ENCODE results near the gene ASPN. TPM values are rescaled to one million over a fixed set of nuclear protein-coding genes. Genes with fewer than 3 reads are reported as not detected.

The ASPN gene
- total RNA-seq, 2 experiments from 2014 or later, result not detected

DNA sequence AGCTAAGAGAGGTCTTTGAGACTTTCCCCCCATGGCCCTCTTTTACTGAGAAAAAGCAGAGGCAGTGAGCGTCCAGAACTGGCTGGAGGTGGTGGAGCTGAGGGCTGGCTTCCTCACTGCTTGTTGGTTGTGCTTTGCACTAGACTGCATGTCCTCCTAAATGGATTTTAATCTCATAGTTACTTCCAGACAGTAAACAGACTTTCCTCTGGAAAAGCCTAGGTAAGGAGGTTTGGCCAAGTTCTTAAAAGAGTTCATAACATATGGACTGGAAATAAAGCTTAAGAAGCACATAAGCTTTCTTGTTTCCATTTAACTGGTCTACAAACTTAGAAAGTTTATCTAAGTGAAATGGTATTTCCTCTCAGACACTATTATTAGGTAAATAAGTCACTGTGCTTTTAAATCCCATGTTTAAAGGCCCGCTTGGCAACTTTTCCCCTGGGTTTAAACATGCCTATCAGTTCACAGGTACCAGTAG is 2.0 kb downstream of the ASPN start:
- CTCF ChIA-PET, result no interaction called here
- H3K9me3 Mint-ChIP-seq, result no peaks in the 10 kb centered on the region
- DNase-seq, result no peak
- H3K4me1 Mint-ChIP-seq, result peaks cover 6% of the 10 kb centered on the region
- no peaks in the 10 kb centered on the region for H3K27me3 Mint-ChIP-seq
- H3K27ac Mint-ChIP-seq, result no peak overlapping the region
- H3K36me3 Mint-ChIP-seq (ENCODE audit: low read depth), result no peaks in the 10 kb centered on the region
- H3K4me3 Mint-ChIP-seq, result no peak overlapping the region
- POLR2A ChIA-PET, result no interaction called here

GRCh38 chr9:92479346-92479745 is 3.0 kb downstream of the ASPN start:
- H3K4me1 Mint-ChIP-seq, result peaks cover 6% of the 10 kb centered on the region
- CTCF ChIA-PET, result no interaction called here
- POLR2A ChIA-PET, result no interaction called here
- no peaks in the 10 kb centered on the region for H3K36me3 Mint-ChIP-seq (ENCODE audit: low read depth)
- no peak for DNase-seq
- H3K27me3 Mint-ChIP-seq, result no peaks in the 10 kb centered on the region
- H3K27ac Mint-ChIP-seq, result no peak overlapping the region
- no peaks in the 10 kb centered on the region for H3K9me3 Mint-ChIP-seq
- H3K4me3 Mint-ChIP-seq, result no peak overlapping the region

DNA sequence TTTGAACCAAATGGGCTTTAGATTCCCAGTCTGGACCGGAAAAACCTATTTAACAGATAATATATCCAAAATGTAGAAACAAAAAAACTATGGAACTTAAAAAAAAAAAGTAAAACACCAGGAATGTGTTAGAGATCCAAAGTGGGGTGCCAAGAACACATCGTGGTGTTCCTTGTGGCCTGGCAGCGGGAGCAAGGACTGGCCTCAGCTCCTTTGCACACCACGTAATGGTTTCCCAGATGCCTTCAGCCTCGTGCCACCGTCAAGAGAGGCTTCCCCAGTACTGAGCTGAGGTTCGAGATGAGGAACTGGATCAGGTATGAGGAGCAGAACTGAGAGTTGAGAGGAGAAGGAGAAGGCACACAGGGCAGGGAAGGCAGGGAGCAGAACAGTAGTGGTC is 3.5 kb downstream of the ASPN start:
- no peak for DNase-seq
- ChIA-PET POLR2A (no interaction called here), CTCF (no interaction called here)
- Mint-ChIP-seq H3K9me3 (no peaks in the 10 kb centered on the region), H3K4me1 (peaks cover 6% of the 10 kb centered on the region), H3K27me3 (no peaks in the 10 kb centered on the region), H3K4me3 (no peak overlapping the region), H3K27ac (no peak overlapping the region), H3K36me3 (ENCODE audit: low read depth) (no peaks in the 10 kb centered on the region)

GRCh38 chr9:92476962-92477361 is 5.3 kb downstream of the ASPN start:
- H3K4me3 Mint-ChIP-seq, result no peak overlapping the region
- ChIA-PET POLR2A (no interaction called here), CTCF (no interaction called here)
- H3K4me1 Mint-ChIP-seq, result peaks cover 6% of the 10 kb centered on the region
- H3K9me3 Mint-ChIP-seq, result no peaks in the 10 kb centered on the region
- H3K27me3 Mint-ChIP-seq, result no peaks in the 10 kb centered on the region
- no peaks in the 10 kb centered on the region for H3K36me3 Mint-ChIP-seq (ENCODE audit: low read depth)
- H3K27ac Mint-ChIP-seq, result no peak overlapping the region
- no peak for DNase-seq

- no peaks in the 10 kb centered on the region for H3K9me3 Mint-ChIP-seq
Measured at GRCh38 chr9:92474587-92474986, 7.7 kb downstream of the ASPN start.

DNA sequence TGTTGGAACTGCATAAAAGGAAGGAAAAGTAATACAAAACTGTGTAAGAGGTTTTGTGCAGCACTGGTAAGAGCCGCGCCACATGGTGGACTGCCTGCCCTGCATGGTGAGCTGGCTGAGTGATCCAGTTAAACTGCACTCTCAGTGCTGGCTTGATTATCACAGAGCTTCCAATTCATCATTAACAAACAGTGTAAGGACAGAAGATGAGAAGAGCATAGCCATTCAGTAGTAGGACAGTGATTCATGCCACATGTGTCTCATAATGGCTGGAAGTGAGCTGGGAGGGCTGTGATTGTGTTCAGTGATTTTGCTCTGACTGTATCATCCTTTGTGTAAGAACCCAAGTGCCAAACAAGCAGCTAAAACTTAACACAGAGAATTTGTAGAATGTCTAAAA is 14.1 kb downstream of the ASPN start:
- Mint-ChIP-seq H3K27me3 (no peaks in the 10 kb centered on the region), H3K9me3 (no peaks in the 10 kb centered on the region), H3K4me1 (no peaks in the 10 kb centered on the region), H3K27ac (no peak overlapping the region), H3K4me3 (no peak overlapping the region), H3K36me3 (ENCODE audit: low read depth) (no peaks in the 10 kb centered on the region)
- no peak for DNase-seq
- POLR2A ChIA-PET, result no interaction called here
- CTCF ChIA-PET, result no interaction called here

More at GRCh38 chr9:92474587-92474986, 7.7 kb downstream of the ASPN start:
- H3K4me1 Mint-ChIP-seq, result no peaks in the 10 kb centered on the region
- H3K4me3 Mint-ChIP-seq, result no peak overlapping the region
- no peaks in the 10 kb centered on the region for H3K27me3 Mint-ChIP-seq
- H3K27ac Mint-ChIP-seq, result no peak overlapping the region
- POLR2A ChIA-PET, result no interaction called here
- H3K36me3 Mint-ChIP-seq (ENCODE audit: low read depth), result no peaks in the 10 kb centered on the region
- no peak for DNase-seq
- CTCF ChIA-PET, result no interaction called here

DNA sequence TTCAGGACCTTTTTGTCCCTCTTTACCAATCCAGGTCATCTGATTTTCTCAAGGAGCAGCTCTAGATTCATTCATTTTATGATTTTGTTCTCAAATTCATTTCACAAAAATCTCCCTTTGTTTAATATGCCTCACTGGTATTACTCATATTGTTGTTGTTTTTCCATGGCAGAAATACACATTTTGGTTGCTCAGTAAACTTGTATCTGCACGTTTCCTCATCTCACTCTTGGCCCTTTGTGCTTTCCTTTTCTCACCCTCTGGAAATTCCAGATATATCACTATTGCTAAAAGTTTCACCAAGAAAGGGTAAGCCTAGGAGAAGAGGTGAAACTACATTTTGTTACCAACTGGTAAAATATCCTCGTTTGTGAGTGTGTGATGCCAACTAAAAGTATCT is 14.8 kb downstream of the ASPN start:
- DNase-seq, result no peak
- Mint-ChIP-seq H3K27ac (no peak overlapping the region), H3K9me3 (no peaks in the 10 kb centered on the region), H3K36me3 (ENCODE audit: low read depth) (no peaks in the 10 kb centered on the region), H3K4me3 (no peak overlapping the region), H3K4me1 (no peaks in the 10 kb centered on the region), H3K27me3 (no peaks in the 10 kb centered on the region)
- CTCF ChIA-PET, result no interaction called here
- POLR2A ChIA-PET, result no interaction called here

- H3K27ac Mint-ChIP-seq, result no peak overlapping the region
- no peaks in the 10 kb centered on the region for H3K4me1 Mint-ChIP-seq
- POLR2A ChIA-PET, result no interaction called here
- H3K27me3 Mint-ChIP-seq, result no peaks in the 10 kb centered on the region
- no peaks in the 10 kb centered on the region for H3K9me3 Mint-ChIP-seq
- H3K36me3 Mint-ChIP-seq (ENCODE audit: low read depth), result no peaks in the 10 kb centered on the region
- CTCF ChIA-PET, result interaction anchor here (0.6 kb wide), 1 partner anchor 310 kb away, joined by 3 read pairs; no protein-coding TSS in a partner anchor
- no peak for DNase-seq
- no peak overlapping the region for H3K4me3 Mint-ChIP-seq
Measured at GRCh38 chr9:92467041-92467440, 15.3 kb downstream of the ASPN start.

DNA sequence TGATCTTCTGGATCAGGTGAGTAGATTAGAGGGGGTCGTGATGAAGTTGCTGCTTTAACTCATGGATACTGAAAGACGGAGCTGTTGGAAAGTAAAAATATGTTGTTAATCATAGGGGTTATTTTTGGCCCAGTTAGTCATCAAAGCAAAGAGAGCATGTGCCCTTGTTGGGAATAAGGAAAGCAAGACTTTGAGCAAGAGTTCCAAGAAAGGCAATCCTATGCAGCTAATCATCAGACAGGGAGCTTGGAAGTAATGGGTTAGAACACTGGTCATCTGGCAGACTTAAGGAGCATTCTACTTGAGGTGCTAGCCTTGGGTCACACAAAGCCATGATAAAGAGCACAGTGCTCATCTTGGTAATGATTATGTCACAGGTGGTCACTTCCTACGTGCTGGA is 18.3 kb downstream of the ASPN start:
- H3K9me3 Mint-ChIP-seq, result no peaks in the 10 kb centered on the region
- H3K36me3 Mint-ChIP-seq (ENCODE audit: low read depth), result no peaks in the 10 kb centered on the region
- no peak overlapping the region for H3K27ac Mint-ChIP-seq
- ChIA-PET POLR2A (no interaction called here), CTCF (no interaction called here)
- no peaks in the 10 kb centered on the region for H3K27me3 Mint-ChIP-seq
- no peak overlapping the region for H3K4me3 Mint-ChIP-seq
- DNase-seq, result no peak
- H3K4me1 Mint-ChIP-seq, result no peaks in the 10 kb centered on the region

DNA sequence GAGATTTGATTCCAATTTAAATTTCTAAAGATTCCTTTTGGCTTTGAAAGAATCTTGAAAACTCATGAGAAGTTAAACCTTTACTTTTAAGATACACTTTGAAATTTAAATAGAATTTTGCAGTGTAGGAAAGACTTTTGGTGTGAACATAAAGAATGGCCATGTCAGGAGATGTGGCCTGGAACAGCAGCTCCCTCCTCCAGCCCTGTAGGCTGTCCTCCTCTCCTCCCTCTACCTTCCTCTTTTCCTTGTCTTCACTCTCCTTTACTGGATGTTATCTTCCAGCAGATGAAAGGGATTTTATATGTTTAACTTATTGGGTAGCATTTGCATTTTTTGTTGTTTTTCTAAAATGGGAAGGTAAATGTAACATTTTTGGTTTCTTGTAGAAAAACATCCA is 18.9 kb downstream of the ASPN start:
- Mint-ChIP-seq H3K4me3 (no peak overlapping the region), H3K4me1 (no peaks in the 10 kb centered on the region), H3K9me3 (no peaks in the 10 kb centered on the region), H3K27me3 (no peaks in the 10 kb centered on the region), H3K27ac (no peak overlapping the region), H3K36me3 (ENCODE audit: low read depth) (no peaks in the 10 kb centered on the region)
- ChIA-PET CTCF (no interaction called here), POLR2A (no interaction called here)
- DNase-seq, result no peak

DNA sequence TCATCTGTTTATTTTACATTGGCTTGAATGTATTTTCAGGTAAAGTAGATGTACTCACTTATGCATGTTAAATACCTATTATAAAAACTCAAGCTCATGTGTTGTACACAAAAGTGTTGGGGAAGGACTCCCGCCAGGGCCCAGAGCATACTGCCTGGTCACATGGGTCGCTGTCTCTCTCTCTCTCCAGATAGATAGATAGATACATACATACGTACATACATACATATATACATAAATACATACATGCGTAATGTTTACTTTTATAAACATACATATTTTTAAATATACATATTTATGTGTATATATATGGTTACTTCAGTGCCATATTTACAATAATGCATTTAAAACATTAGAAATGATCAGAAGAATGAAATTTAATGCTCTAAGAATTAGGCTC is 24.7 kb downstream of the ASPN start:
- no peaks in the 10 kb centered on the region for H3K9me3 Mint-ChIP-seq
- ChIA-PET POLR2A (no interaction called here), CTCF (no interaction called here)
- H3K36me3 Mint-ChIP-seq (ENCODE audit: low read depth), result no peaks in the 10 kb centered on the region
- H3K4me1 Mint-ChIP-seq, result no peaks in the 10 kb centered on the region
- no peak for DNase-seq
- no peak overlapping the region for H3K4me3 Mint-ChIP-seq
- H3K27ac Mint-ChIP-seq, result no peak overlapping the region
- H3K27me3 Mint-ChIP-seq, result no peaks in the 10 kb centered on the region

DNA sequence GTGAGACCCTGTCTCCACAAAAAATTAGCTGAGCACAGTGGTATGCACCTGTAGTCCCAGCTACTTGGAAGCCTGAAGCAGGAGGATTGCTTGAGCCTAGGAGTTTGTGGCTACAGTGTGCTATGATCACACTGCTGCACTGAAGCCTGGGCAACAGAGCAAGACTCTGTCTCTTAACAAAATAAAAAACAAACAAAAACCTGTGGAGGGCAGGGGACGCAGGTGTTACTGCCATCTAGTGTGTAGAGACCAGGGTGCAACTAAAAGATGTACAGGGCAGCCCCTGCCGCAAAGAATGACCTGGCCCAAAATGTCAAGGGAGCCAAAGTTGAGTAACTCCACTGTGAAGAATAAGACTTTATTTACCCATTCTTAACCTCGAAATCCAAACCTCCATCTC is 27.1 kb downstream of the ASPN start:
- ChIA-PET POLR2A (no interaction called here), CTCF (no interaction called here)
- DNase-seq, result no peak
- no peak overlapping the region for H3K4me3 Mint-ChIP-seq
- peaks cover 2% of the 10 kb centered on the region for H3K36me3 Mint-ChIP-seq (ENCODE audit: low read depth)
- H3K9me3 Mint-ChIP-seq, result no peaks in the 10 kb centered on the region
- no peak overlapping the region for H3K27ac Mint-ChIP-seq
- no peaks in the 10 kb centered on the region for H3K4me1 Mint-ChIP-seq
- H3K27me3 Mint-ChIP-seq, result no peaks in the 10 kb centered on the region

- no peaks in the 10 kb centered on the region for H3K4me1 Mint-ChIP-seq
- H3K36me3 Mint-ChIP-seq (ENCODE audit: low read depth), result peaks cover 4% of the 10 kb centered on the region
- no peak for DNase-seq
- no peak overlapping the region for H3K4me3 Mint-ChIP-seq
- no peaks in the 10 kb centered on the region for H3K9me3 Mint-ChIP-seq
- ChIA-PET POLR2A (no interaction called here), CTCF (no interaction called here)
- H3K27ac Mint-ChIP-seq, result no peak overlapping the region
- H3K27me3 Mint-ChIP-seq, result no peaks in the 10 kb centered on the region
Measured at GRCh38 chr9:92446536-92446935, 35.8 kb downstream of the ASPN start.

GRCh38 chr9:92444841-92445240 is 37.5 kb downstream of the ASPN start:
- ChIA-PET POLR2A (no interaction called here), CTCF (no interaction called here)
- no peaks in the 10 kb centered on the region for H3K9me3 Mint-ChIP-seq
- H3K4me3 Mint-ChIP-seq, result no peak overlapping the region
- H3K4me1 Mint-ChIP-seq, result peaks cover 7% of the 10 kb centered on the region
- H3K36me3 Mint-ChIP-seq (ENCODE audit: low read depth), result peaks cover 2% of the 10 kb centered on the region
- peak overlapping the region; percentile 16 for H3K27ac Mint-ChIP-seq
- no peaks in the 10 kb centered on the region for H3K27me3 Mint-ChIP-seq
- DNase-seq, result no peak

DNA sequence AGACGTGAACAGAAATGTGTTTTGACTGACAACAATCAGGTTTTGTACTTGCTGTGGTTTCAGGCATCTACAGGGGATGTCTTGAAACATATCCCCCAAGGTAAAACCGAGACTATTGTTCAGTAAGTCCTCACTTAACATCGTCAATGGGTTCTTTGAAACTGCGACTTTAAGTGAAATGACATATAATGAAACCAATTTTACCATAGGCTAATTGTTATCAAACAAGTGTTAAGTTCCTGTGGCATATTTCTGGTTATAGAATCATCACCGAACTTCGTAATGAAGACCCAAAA is 41.6 kb downstream of the ASPN start:
- no peak overlapping the region for H3K27ac Mint-ChIP-seq
- peaks cover 10% of the 10 kb centered on the region for H3K4me1 Mint-ChIP-seq
- no peaks in the 10 kb centered on the region for H3K9me3 Mint-ChIP-seq
- POLR2A ChIA-PET, result no interaction called here
- H3K36me3 Mint-ChIP-seq (ENCODE audit: low read depth), result no peaks in the 10 kb centered on the region
- CTCF ChIA-PET, result no interaction called here
- no peak overlapping the region for H3K4me3 Mint-ChIP-seq
- H3K27me3 Mint-ChIP-seq, result no peaks in the 10 kb centered on the region
- DNase-seq, result no peak

Data from activated CD4-positive, alpha-beta T cell treated with anti-CD3 and anti-CD28 coated beads, Interleukin-2, amount 10 ng/mL, durations not matched to agents 7 days and 5 days (primary cell).